Psoas muscle (tissue), 8 donors: ENCODE data around the gene CD180. TPM values are rescaled to one million over a fixed set of nuclear protein-coding genes. Genes with fewer than 3 reads are reported as not detected.
"Not testable (repeated sequence)": the region's sequence is repeated elsewhere in the genome, so short reads cannot be mapped to it uniquely, and the experiment has no call there.

ENCODE experiments used
- ATAC-seq, 4 donors: fragments of 200-7000 bp; cut with Tn5 transposase; one replicate each; pipeline ENCODE4 v1.9.1; 2020; ENCODE audit warnings: moderate library complexity in 3 of 4, mild to moderate bottlenecking in 2 of 4
- DNase-seq, 2 donors: peaks; one replicate each; pipeline ENCODE4 v3.0.0-alpha.2; 2020
- H3K27ac ChIP-seq: fragments of 200-600 bp; one replicate; pipeline ENCODE4 v1.8.0; 2022
- H3K27me3 ChIP-seq, 3 donors: fragments of 200-600 bp in 1 of 3; one replicate each; pipeline versions ENCODE4 v1.6.1 to v1.8.0; 2013 to 2022; ENCODE audit warnings: low read length in 2 of 3, mild to moderate bottlenecking in 2 of 3, moderate library complexity in 1 of 3; ENCODE audit not compliant: insufficient read depth in 3 of 3
- H3K36me3 ChIP-seq, 2 donors: fragments of 200-600 bp in 1 of 2; one replicate each; pipeline versions ENCODE4 v1.6.1 to v1.8.0; 2013 to 2022; ENCODE audit warnings: low read depth in 1 of 2, mild to moderate bottlenecking in 1 of 2, moderate library complexity in 1 of 2; ENCODE audit not compliant: insufficient read depth in 1 of 2
- H3K4me1 ChIP-seq: fragments of 200-600 bp; one replicate; pipeline ENCODE4 v1.8.0; 2022
- H3K4me3 ChIP-seq: fragments of 200-600 bp; one replicate; pipeline ENCODE4 v1.8.0; 2022; ENCODE audit warnings: mild to moderate bottlenecking
- H3K9me3 ChIP-seq: fragments of 200-600 bp; one replicate; pipeline ENCODE4 v1.8.0; 2022
- WGBS, 3 donors: extraction: QIAGEN DNeasy Blood & Tissue Kit; methylation state at CpG; one replicate each; pipeline versions ENCODE4 v1.1.6 to v1.1.7; 2013; 5-methylcytosine and 5-hydroxymethylcytosine counted together
- intact Hi-C, 2 donors: fragments of 100-400 bp; cut with DNase I; formaldehyde crosslinking; loops; one replicate each; pipeline versions ENCODE4 v1.11.0 to v1.14.2; 2022
- polyA plus RNA-seq, 3 donors: library from polyadenylated mRNA; stranded (reverse); fragments of 200-250 nt; gene quantifications; one replicate each; pipeline ENCODE4 v1.2.3, GENCODE V29; 2013
- total RNA-seq, 4 donors: library from RNA; stranded (reverse); fragmentation: NEBNext Ultra II Directional in 2 of 4; extraction: Animal tissue kit (Norgen Biotek cat#: 25700) in 2 of 4; gene quantifications; one replicate each; pipeline versions ENCODE4 v1.2.1 to v1.2.4, GENCODE V29; 2021 to 2023
- TF ChIP-seq, protein P1 (sequence below): fragments of 200-600 bp; IDR thresholded peaks from one replicate; pipeline ENCODE4 v1.8.0; 2022; ENCODE audit warnings: antibody characterized with exemption
- donor health status: healthy with polysubstance abuse.
- donor health status: DM: no; HTN: no; CAD: no; lungs with moderate emphysema.
- donor health status: Bipolar disorder and iron deficiency.
- donor health status: healthy.
- donor health status: DM: yes; HTN: yes; CAD: no.
- donor health status: DM: no; HTN: no; CAD: no.
- donor health status: DM: no; HTN: no; CAD: no.
- donor health status: DM: yes; HTN: yes; CAD: no.

CD180 gene
- total and polyA plus RNA-seq, 7 donors, result 0.06 to 0.74 (median 0.24) TPM

DNA sequence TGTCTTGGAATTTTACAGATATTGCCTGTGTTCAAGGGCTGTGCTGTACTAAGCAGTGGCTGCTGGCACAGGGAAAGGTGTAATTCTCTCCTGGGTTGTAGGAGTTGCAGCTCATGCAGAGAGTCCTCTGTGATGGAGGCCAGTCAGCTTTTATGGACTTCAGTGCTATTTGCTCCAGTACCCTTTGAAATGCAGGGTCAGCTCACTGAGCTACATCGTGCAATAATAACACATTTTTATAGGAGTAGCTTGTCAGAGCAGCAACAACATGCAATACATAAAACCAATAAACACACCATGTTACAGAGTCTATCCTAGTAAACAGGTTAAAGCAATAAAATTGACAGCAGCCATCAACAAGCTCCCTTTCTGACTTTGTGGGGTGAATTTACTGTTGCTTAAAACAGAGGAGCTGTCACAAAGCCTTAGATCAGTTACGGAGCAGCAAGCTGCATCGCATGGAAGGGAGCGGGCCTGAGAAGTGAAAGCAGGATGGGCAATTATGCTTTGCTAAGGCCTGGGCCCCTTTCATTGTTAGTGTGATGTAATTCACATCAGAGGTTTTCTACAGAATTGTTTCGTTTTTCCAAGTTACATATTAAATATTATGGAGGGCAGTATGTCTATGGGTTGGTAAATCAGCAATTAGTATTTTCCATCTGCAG lies 16.8 kb downstream of the CD180 start:
- intact Hi-C loops, result no loop called here
- TF ChIP-seq, protein P1, sequence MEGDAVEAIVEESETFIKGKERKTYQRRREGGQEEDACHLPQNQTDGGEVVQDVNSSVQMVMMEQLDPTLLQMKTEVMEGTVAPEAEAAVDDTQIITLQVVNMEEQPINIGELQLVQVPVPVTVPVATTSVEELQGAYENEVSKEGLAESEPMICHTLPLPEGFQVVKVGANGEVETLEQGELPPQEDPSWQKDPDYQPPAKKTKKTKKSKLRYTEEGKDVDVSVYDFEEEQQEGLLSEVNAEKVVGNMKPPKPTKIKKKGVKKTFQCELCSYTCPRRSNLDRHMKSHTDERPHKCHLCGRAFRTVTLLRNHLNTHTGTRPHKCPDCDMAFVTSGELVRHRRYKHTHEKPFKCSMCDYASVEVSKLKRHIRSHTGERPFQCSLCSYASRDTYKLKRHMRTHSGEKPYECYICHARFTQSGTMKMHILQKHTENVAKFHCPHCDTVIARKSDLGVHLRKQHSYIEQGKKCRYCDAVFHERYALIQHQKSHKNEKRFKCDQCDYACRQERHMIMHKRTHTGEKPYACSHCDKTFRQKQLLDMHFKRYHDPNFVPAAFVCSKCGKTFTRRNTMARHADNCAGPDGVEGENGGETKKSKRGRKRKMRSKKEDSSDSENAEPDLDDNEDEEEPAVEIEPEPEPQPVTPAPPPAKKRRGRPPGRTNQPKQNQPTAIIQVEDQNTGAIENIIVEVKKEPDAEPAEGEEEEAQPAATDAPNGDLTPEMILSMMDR, result no peak
- DNase-seq, result no peak
- Histone ChIP-seq H3K27me3 (no peaks in the 10 kb centered on the region), H3K4me3 (no peak overlapping the region), H3K9me3 (no peaks in the 10 kb centered on the region), H3K4me1 (no peaks in the 10 kb centered on the region), H3K27ac (no peak overlapping the region), H3K36me3 (no peaks in the 10 kb centered on the region)
- 86 to 88% (median 88%) methylated on average over 5 of the region's 5 CpGs for WGBS, 3 donors
- ATAC-seq, result no peak

DNA sequence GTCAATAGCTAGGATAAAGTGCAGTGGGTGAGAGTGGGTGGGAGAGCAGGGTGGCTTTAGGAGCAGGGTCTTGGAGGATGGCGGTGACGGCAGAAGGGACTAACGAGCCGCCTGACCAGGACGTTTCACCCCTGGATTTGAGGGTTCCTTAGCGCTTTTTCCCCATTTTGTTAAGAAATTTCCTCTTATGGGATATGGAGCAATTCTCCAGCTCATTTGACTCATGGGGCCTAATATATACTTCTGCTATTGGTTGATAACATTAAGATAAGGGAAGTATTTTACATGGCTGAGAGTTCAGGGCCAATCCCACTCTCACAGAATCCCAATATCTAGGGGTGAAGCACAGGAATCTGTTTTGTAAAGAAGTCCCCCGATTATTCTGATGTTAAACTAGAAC lies 17.6 kb downstream of the CD180 start:
- no peak for DNase-seq
- H3K9me3 ChIP-seq, result no peaks in the 10 kb centered on the region
- TF ChIP-seq, protein P1, result no peak
- H3K27me3 ChIP-seq, result no peaks in the 10 kb centered on the region
- 95 to 98% (median 97%) methylated on average over 7 of the region's 7 CpGs for WGBS, 3 donors
- H3K36me3 ChIP-seq, result no peaks in the 10 kb centered on the region
- no peak overlapping the region for H3K27ac ChIP-seq
- no peak for ATAC-seq
- no peaks in the 10 kb centered on the region for H3K4me1 ChIP-seq
- no peak overlapping the region for H3K4me3 ChIP-seq
- intact Hi-C loops, result no loop called here

DNA sequence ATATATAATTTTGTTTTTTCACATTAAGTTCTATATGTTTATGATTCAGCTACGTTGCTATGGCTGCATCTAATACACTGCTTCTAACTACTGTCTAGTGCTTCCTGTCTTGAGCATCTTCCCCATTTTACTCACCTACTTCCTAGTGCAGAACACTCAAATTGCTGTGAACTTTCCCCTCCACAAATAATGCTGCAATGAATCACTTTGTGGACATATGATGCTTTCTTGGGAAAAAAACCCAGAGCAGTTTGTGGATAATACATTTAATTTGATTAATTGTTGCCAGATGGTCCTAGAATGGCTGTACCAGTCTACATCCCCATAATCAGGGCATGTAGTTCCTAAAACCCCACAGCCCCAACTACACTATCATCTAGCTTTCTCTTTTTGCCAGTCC lies 18.5 kb downstream of the CD180 start:
- ATAC-seq, result no peak
- 68 to 76% (median 70%) methylated on average over 1 of the region's 1 CpG for WGBS, 3 donors

DNA sequence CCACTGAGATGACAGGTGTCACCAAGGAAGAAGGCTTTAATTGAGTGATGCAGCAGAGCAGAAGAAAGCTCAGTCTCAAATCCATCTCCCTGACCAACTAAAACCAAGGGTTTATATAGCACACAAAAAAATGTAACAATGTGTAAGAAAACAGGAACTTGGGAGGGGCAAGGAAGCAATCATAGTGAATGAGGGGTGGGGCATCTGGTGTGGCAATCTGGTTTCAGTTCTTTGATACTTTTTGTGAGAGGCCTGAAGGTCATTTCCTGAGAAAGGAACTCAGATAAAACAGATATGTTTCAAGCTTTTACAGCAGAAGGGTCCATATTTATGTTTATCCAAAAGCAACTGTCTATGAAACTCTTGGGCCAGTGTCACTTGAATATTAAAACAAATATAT lies 19.7 kb downstream of the CD180 start:
- DNase-seq, result no peak
- Histone ChIP-seq H3K27ac (no peak overlapping the region), H3K27me3 (no peaks in the 10 kb centered on the region), H3K36me3 (no peaks in the 10 kb centered on the region), H3K9me3 (no peaks in the 10 kb centered on the region), H3K4me1 (no peaks in the 10 kb centered on the region), H3K4me3 (no peak overlapping the region)
- ATAC-seq, result no peak
- TF ChIP-seq, protein P1, result no peak
- intact Hi-C loops, result no loop called here

More for the DNA sequence above, 18.5 kb downstream of the CD180 start:
- no peaks in the 10 kb centered on the region for H3K27me3 ChIP-seq
- no peaks in the 10 kb centered on the region for H3K4me1 ChIP-seq
- no peak for DNase-seq
- TF ChIP-seq, protein P1, result no peak
- H3K36me3 ChIP-seq, result no peaks in the 10 kb centered on the region
- no peak overlapping the region for H3K4me3 ChIP-seq
- intact Hi-C loops, result no loop called here
- no peak overlapping the region for H3K27ac ChIP-seq
- no peaks in the 10 kb centered on the region for H3K9me3 ChIP-seq

DNA sequence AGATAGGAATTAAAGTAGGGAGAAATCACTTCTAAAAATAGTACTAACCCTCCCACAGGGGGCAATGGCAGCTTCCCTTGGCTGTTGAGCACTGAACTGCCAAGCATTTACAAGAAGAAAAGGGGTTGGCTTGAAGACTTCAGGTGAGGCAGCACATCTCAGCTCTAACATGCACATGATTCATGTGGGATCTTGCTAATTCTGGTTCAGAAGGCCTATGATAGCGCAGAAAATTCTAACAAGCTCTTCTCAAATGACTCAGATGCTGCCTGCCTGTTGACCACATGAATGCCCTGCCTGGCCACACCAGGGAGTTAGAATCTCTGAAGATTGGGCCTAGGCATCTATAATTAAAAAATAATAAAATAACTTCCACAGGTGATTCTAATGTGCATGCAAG lies 22.6 kb downstream of the CD180 start:
- Histone ChIP-seq H3K4me3 (no peak overlapping the region), H3K27me3 (no peaks in the 10 kb centered on the region), H3K36me3 (peaks cover 0 to 15% of the 10 kb centered on the region in 2 donors), H3K27ac (no peak overlapping the region), H3K9me3 (no peaks in the 10 kb centered on the region), H3K4me1 (no peaks in the 10 kb centered on the region)
- WGBS, 3 donors, result 96 to 98% (median 97%) methylated on average over 1 of the region's 1 CpG
- TF ChIP-seq, protein P1, result no peak
- DNase-seq (no peak), ATAC-seq (peak in 1 of 4 donors; percentile 49)
- intact Hi-C loops, result no loop called here

DNA sequence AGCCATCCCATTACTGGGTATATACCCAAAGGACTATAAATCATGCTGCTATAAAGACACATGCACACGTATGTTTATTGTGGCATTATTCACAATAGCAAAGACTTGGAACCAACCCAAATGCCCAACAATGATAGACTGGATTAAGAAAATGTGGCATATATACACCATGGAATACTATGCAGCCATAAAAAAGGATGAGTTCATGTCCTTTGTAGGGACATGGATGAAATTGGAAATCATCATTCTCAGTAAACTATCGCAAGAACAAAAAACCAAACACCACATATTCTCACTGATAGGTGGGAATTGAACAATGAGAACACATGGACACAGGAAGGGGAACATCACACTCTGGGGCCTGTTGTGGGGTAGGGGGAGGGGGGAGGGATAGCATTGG lies 23.2 kb downstream of the CD180 start:
- 57 to 100% methylated on average over 1 of the region's 2 CpGs; no CpG with 5 or more reads in 1 of the 3 donors for WGBS, 3 donors

More for the DNA sequence above, 23.2 kb downstream of the CD180 start:
- intact Hi-C loops, H3K4me1 ChIP-seq, DNase-seq, H3K4me3 ChIP-seq, H3K27me3 ChIP-seq, ATAC-seq, H3K9me3 ChIP-seq, H3K27ac ChIP-seq: not testable (repeated sequence)
- H3K36me3 ChIP-seq, result peaks cover 0 to 20% of the 10 kb centered on the region in 2 donors
